ENCODE results near the gene SAXO1. TPM values are rescaled to one million over a fixed set of nuclear protein-coding genes. Genes with fewer than 3 reads are reported as not detected.

Gene SAXO1
- total and polyA plus RNA-seq, 12 donors = under 0.01 to 0.94 (median 0.23) TPM; not detected in 4

- 86 to 95% (median 91%) methylated on average over 13 to 17 of the region's 17 CpGs for WGBS, 4 donors
- Histone ChIP-seq H3K27me3 (no peaks in the 10 kb centered on the region), H3K9me3 (replicated peaks in 1 of 3) (no peaks in the 10 kb centered on the region), H3K4me1 (replicated peaks in 1 of 2) (no peaks in the 10 kb centered on the region), H3K27ac (no peak overlapping the region), H3K4me3 (no peak overlapping the region), H3K36me3 (replicated peaks in 1 of 2) (no peaks in the 10 kb centered on the region)
- TF ChIP-seq, protein P1, sequence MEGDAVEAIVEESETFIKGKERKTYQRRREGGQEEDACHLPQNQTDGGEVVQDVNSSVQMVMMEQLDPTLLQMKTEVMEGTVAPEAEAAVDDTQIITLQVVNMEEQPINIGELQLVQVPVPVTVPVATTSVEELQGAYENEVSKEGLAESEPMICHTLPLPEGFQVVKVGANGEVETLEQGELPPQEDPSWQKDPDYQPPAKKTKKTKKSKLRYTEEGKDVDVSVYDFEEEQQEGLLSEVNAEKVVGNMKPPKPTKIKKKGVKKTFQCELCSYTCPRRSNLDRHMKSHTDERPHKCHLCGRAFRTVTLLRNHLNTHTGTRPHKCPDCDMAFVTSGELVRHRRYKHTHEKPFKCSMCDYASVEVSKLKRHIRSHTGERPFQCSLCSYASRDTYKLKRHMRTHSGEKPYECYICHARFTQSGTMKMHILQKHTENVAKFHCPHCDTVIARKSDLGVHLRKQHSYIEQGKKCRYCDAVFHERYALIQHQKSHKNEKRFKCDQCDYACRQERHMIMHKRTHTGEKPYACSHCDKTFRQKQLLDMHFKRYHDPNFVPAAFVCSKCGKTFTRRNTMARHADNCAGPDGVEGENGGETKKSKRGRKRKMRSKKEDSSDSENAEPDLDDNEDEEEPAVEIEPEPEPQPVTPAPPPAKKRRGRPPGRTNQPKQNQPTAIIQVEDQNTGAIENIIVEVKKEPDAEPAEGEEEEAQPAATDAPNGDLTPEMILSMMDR (IDR thresholded peaks at IDR 0.05) = no peak
- no peak for TF ChIP-seq POLR2A (IDR thresholded peaks at IDR 0.05)
- no peak for DNase-seq
- intact Hi-C loops (cut with DNase I) = no loop called here
Measured at GRCh38 chr9:18909140-18910018, 123.6 kb downstream of the SAXO1 start.

DNA sequence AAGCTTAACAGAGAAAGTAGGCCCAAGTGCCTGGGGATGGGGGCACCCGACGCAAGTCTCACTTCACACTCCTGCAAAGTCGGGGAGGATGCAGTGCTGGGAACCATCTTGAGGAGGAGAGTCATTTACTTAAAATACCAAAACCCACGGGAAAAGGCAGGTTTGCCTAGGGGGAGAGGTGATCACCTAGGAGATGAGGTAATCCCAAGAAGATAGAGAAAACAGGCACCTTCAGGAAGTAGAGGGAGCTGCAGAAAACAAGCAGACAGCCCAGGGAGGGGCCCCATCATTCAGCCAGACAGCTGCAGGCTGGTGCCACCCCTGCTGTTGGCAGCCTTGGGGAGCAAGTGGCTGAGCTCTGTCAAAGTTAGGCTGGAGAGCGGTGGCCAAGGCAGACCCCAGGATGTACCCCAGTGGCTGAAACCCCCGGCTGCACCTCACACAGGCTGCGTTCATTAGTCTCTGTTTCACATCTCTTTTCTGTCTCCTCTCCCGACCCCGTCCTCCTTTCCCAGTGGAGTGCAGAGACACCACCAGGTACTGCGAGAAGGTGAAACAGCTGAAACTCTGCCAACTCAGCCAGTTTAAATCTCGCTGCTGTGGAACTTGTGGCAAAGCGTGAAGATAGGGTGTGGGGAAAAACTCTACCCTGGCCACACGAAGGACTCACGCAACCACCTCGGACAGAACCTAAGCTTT is 124.9 kb downstream of the SAXO1 start:
- no peak overlapping the region for H3K27ac ChIP-seq
- no peak for TF ChIP-seq POLR2A (IDR thresholded peaks at IDR 0.05)
- TF ChIP-seq, protein P1 (IDR thresholded peaks at IDR 0.05) = no peak
- H3K27me3 ChIP-seq = no peaks in the 10 kb centered on the region
- H3K4me3 ChIP-seq = no peak overlapping the region
- 93 to 96% (median 93%) methylated on average over 15 of the region's 15 CpGs for WGBS, 4 donors
- H3K9me3 ChIP-seq (replicated peaks in 1 of 3) = no peaks in the 10 kb centered on the region
- intact Hi-C loops (cut with DNase I) = no loop called here
- H3K36me3 ChIP-seq (replicated peaks in 1 of 2) = no peaks in the 10 kb centered on the region
- H3K4me1 ChIP-seq (replicated peaks in 1 of 2) = no peaks in the 10 kb centered on the region
- no peak for DNase-seq

- intact Hi-C loops (cut with DNase I) = no loop called here
- H3K36me3 ChIP-seq (replicated peaks in 1 of 2) = no peaks in the 10 kb centered on the region
- peak in 5 of 7 donors; percentile 11 to 47 (median 34) for DNase-seq
- no peaks in the 10 kb centered on the region for H3K9me3 ChIP-seq (replicated peaks in 1 of 3)
- WGBS, 4 donors = 89 to 100% (median 94%) methylated on average over 5 to 9 of the region's 9 CpGs
- no peak overlapping the region for H3K27ac ChIP-seq
- H3K4me3 ChIP-seq = no peak overlapping the region
- no peaks in the 10 kb centered on the region for H3K27me3 ChIP-seq
- H3K4me1 ChIP-seq (replicated peaks in 1 of 2) = no peaks in the 10 kb centered on the region
- TF ChIP-seq POLR2A (IDR thresholded peaks at IDR 0.05) = no peak
- TF ChIP-seq, protein P1 (IDR thresholded peaks at IDR 0.05) = no peak
Measured at GRCh38 chr9:18906656-18907395, 126.2 kb downstream of the SAXO1 start.

Data from adrenal gland (tissue), 12 donors.